Liver (tissue), 2 donors: ENCODE data around the gene GPX7.

ENCODE experiments used
- TAF1 ChIP-seq: conservative IDR thresholded peaks from 2 replicates; pipeline ENCODE4 v1.6.1; 2016; ENCODE audit warnings: antibody characterized with exemption, mild to moderate bottlenecking
- TF ChIP-seq, protein P1 (sequence below): IDR thresholded peaks from 2 replicates; pipeline ENCODE4 v1.6.1; 2016; ENCODE audit warnings: antibody characterized with exemption, mild to moderate bottlenecking
- donor health status: healthy.

DNA sequence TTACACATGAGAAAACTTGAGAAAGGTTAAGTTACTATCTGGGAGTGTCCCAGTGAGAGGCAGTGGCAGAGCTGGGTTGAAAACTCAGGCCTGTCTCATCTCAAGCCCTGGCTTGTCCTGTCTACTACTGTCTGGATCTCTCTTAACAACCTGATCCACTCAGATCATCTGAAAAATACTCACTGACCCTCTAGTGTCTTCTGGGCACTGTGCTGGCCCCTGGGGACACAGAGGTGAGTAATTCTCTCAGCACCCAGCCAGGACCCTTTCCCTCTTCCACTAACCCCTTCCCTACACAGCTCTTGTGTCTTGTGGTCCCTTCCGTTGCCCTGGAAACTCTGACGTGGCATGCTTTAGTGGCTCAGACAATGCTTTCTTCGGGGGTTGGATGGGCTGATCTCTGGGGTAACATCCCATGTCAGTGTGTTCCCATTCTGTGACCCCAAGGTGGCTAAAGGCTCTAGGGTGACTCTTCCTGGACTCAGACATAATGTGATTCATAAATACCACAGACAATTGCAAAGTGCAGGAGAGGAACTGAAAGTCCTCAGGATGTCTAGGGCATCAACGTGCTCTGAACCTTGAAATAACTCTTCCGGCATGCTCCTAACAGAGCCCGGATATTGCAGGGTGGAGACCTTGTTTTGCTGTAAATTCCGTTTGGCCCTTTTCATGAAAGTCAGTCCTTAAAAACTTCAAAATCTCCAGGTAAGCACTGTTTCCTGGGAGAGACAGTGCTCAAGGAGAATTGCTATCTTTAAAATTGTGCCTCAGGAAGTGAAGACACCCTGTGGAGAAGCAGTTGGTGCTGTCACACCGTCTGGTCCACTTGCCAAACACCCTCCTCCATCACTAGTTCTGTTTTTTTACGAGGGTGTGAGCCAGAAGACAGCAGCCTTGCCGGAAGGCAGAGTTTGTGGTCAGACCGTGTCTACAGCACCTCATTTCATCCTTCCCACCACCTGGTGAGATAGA, 34.8 kb downstream of the GPX7 start:
- TF ChIP-seq TAF1: no peak
- TF ChIP-seq, protein P1, sequence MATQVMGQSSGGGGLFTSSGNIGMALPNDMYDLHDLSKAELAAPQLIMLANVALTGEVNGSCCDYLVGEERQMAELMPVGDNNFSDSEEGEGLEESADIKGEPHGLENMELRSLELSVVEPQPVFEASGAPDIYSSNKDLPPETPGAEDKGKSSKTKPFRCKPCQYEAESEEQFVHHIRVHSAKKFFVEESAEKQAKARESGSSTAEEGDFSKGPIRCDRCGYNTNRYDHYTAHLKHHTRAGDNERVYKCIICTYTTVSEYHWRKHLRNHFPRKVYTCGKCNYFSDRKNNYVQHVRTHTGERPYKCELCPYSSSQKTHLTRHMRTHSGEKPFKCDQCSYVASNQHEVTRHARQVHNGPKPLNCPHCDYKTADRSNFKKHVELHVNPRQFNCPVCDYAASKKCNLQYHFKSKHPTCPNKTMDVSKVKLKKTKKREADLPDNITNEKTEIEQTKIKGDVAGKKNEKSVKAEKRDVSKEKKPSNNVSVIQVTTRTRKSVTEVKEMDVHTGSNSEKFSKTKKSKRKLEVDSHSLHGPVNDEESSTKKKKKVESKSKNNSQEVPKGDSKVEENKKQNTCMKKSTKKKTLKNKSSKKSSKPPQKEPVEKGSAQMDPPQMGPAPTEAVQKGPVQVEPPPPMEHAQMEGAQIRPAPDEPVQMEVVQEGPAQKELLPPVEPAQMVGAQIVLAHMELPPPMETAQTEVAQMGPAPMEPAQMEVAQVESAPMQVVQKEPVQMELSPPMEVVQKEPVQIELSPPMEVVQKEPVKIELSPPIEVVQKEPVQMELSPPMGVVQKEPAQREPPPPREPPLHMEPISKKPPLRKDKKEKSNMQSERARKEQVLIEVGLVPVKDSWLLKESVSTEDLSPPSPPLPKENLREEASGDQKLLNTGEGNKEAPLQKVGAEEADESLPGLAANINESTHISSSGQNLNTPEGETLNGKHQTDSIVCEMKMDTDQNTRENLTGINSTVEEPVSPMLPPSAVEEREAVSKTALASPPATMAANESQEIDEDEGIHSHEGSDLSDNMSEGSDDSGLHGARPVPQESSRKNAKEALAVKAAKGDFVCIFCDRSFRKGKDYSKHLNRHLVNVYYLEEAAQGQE: no peak
